SU-DHL-6 (cell line): ENCODE data around the gene RAB4B.

Source experiments
- EZH2phosphoT487 ChIP-seq: fragments of 200-600 bp; sonication (generic), shearing (Covaris generic); conservative IDR thresholded peaks from 2 replicates; pipeline ENCODE4 v1.6.1; 2018; ENCODE audit warnings: mild to moderate bottlenecking, antibody characterized with exemption, low read length, moderate library complexity, mixed read lengths
- TF ChIP-seq, protein P1 (sequence below): fragments of 200-600 bp; sonication (generic); IDR thresholded peaks from one replicate; pipeline ENCODE4 v1.5.1; 2017; ENCODE audit warnings: antibody characterized with exemption, mild to moderate bottlenecking, low read length, moderate library complexity; ENCODE audit not compliant: insufficient read depth, poor library complexity, severe bottlenecking

DNA sequence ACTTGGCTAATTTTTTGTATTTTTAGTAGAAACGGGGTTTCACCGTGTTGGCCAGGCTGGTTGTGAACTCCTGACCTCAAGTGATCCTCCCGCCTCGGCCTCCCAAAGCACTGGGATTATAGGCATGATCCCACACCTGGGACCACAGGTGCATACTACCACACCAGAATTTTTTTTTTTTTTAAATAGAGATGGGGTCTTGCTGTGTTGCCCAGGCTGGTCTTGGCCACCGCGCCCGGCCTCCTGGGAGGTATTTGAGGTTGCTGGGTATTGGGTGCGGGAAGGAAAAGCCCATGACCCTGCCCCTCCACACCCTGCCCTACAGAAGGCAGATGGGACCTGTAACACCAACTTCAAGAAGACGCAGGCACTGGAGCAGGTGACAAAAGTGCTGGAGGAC is 41.4 kb upstream of the RAB4B start:
- TF ChIP-seq, protein P1, sequence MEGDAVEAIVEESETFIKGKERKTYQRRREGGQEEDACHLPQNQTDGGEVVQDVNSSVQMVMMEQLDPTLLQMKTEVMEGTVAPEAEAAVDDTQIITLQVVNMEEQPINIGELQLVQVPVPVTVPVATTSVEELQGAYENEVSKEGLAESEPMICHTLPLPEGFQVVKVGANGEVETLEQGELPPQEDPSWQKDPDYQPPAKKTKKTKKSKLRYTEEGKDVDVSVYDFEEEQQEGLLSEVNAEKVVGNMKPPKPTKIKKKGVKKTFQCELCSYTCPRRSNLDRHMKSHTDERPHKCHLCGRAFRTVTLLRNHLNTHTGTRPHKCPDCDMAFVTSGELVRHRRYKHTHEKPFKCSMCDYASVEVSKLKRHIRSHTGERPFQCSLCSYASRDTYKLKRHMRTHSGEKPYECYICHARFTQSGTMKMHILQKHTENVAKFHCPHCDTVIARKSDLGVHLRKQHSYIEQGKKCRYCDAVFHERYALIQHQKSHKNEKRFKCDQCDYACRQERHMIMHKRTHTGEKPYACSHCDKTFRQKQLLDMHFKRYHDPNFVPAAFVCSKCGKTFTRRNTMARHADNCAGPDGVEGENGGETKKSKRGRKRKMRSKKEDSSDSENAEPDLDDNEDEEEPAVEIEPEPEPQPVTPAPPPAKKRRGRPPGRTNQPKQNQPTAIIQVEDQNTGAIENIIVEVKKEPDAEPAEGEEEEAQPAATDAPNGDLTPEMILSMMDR = no peak
- no peak for TF ChIP-seq EZH2phosphoT487
